K562 (cell line): ENCODE data around the gene RPP38. TPM values are rescaled to one million over a fixed set of nuclear protein-coding genes. Genes with fewer than 3 reads are reported as not detected.

ENCODE experiments used
- ASH1L ChIP-seq: fragments of 450-650 bp; IDR thresholded peaks from 2 replicates; pipeline ENCODE4 v1.6.1; 2018; ENCODE audit warnings: borderline replicate concordance, mild to moderate bottlenecking, low read depth; ENCODE audit not compliant: partially characterized antibody
- ATF1 ChIP-seq, 2 experiments: fragments of 450-650 bp in 1 of 2; IDR thresholded peaks; 2 replicates each; pipeline ENCODE4 v1.6.1; 2016; ENCODE audit warnings: missing compliant biosample characterization in 1 of 2, missing genetic modification characterization in 1 of 2
- ATF7 ChIP-seq: fragments of 450-650 bp; IDR thresholded peaks from 2 replicates; pipeline ENCODE4 v1.7.1; 2014; ENCODE audit warnings: mild to moderate bottlenecking, moderate library complexity
- CBX5 ChIP-seq: IDR thresholded peaks from 2 replicates; pipeline ENCODE4 v1.6.1; 2014; ENCODE audit warnings: low read depth, borderline replicate concordance
- CCNT2 ChIP-seq: IDR thresholded peaks from 2 replicates; pipeline ENCODE4 v1.6.1; 2011; ENCODE audit warnings: borderline replicate concordance, low read depth, mild to moderate bottlenecking, moderate library complexity, mixed read lengths, low read length; ENCODE audit not compliant: insufficient read length; ENCODE audit errors: extremely low read depth
- CHD2 ChIP-seq: IDR thresholded peaks from 2 replicates; pipeline ENCODE4 v1.6.1; 2011; ENCODE audit warnings: low read depth, low read length
- CREM ChIP-seq: IDR thresholded peaks from 2 replicates; pipeline ENCODE4 v1.6.1; 2014; ENCODE audit warnings: antibody characterized with exemption, low read depth
- HDGF ChIP-seq: fragments of 450-650 bp; IDR thresholded peaks from 2 replicates; pipeline ENCODE4 v1.6.1; 2016
- HMGN3 ChIP-seq: IDR thresholded peaks from 2 replicates; pipeline ENCODE4 v1.6.1; 2011; ENCODE audit warnings: borderline replicate concordance, low read depth, mild to moderate bottlenecking, mixed read lengths, low read length; ENCODE audit not compliant: insufficient read length; ENCODE audit errors: extremely low read depth
- KLF10 ChIP-seq: fragments of 250-450 bp; sonication (Bioruptor Pico); IDR thresholded peaks from 2 replicates; pipeline ENCODE4 v1.6.1; 2021; ENCODE audit warnings: matching md5 sums
- L3MBTL2 ChIP-seq: fragments of 450-650 bp; IDR thresholded peaks from 2 replicates; pipeline ENCODE4 v1.6.1; 2016; ENCODE audit warnings: mild to moderate bottlenecking, moderate library complexity
- MAZ ChIP-seq, 2 experiments: fragments of 450-650 bp in 1 of 2; sonication (generic) in 1 of 2; formaldehyde crosslinking; IDR thresholded peaks in 1 of 2; conservative IDR thresholded peaks in 1 of 2; 2 replicates each; pipeline versions ENCODE4 v1.4.0 to v1.5.0; 2020; ENCODE audit warnings: mild to moderate bottlenecking in 1 of 2, missing genetic modification reagents in 1 of 2
- MTA1 ChIP-seq: fragments of 450-650 bp; IDR thresholded peaks from 2 replicates; pipeline ENCODE4 v1.6.1; 2017; ENCODE audit warnings: borderline replicate concordance
- MYBL2 ChIP-seq, 2 experiments: fragments of 450-650 bp in 1 of 2; sonication (generic) in 1 of 2; formaldehyde crosslinking in 1 of 2; IDR thresholded peaks; 2 replicates each; pipeline versions ENCODE4 v1.6.1 to v1.8.1; 2017 to 2022; ENCODE audit warnings: borderline replicate concordance in 1 of 2, inconsistent platforms in 1 of 2, low read depth in 1 of 2, mild to moderate bottlenecking in 1 of 2, missing genetic modification reagents in 1 of 2, moderate library complexity in 1 of 2
- NFE2 ChIP-seq: IDR thresholded peaks from 2 replicates; pipeline ENCODE4 v1.6.1; 2014; ENCODE audit warnings: antibody characterized with exemption, low read depth
- PHF8 ChIP-seq: fragments of 200-600 bp; sonication (generic); IDR thresholded peaks from 2 replicates; pipeline ENCODE4 v1.6.1; 2012; ENCODE audit warnings: mixed run types, mild to moderate bottlenecking, inconsistent platforms, low read length, moderate library complexity, borderline replicate concordance
- RB1 ChIP-seq: fragments of 450-650 bp; IDR thresholded peaks from 2 replicates; pipeline ENCODE4 v1.6.1; 2017; ENCODE audit warnings: low read depth, mild to moderate bottlenecking
- SIN3A ChIP-seq, 2 experiments: fragments of 150-350 bp in 1 of 2; IDR thresholded peaks; 2 replicates each; pipeline ENCODE4 v1.6.1; 2011 to 2016; ENCODE audit warnings: borderline replicate concordance in 2 of 2, low read depth in 2 of 2, low read length in 2 of 2, mild to moderate bottlenecking in 2 of 2, moderate library complexity in 2 of 2; ENCODE audit not compliant: control insufficient read depth in 1 of 2
- TCF3 ChIP-seq: sonication (generic); formaldehyde crosslinking; IDR thresholded peaks from 2 replicates; pipeline ENCODE4 v1.4.0; 2020; ENCODE audit warnings: mild to moderate bottlenecking, missing genetic modification reagents
- TEAD1 ChIP-seq, 2 experiments: fragments of 450-650 bp in 1 of 2; sonication (generic) in 1 of 2; formaldehyde crosslinking; IDR thresholded peaks; 2 replicates each; pipeline versions ENCODE4 v1.4.0 to v1.8.0; 2020 to 2022; ENCODE audit warnings: mild to moderate bottlenecking in 2 of 2, missing genetic modification reagents in 1 of 2
- ZBED1 ChIP-seq: IDR thresholded peaks from 2 replicates; pipeline ENCODE4 v1.6.1; 2014
- ZNF551 ChIP-seq: fragments of 250-450 bp; sonication (Bioruptor Pico); IDR thresholded peaks from 2 replicates; pipeline ENCODE4 v1.5.0; 2021; ENCODE audit warnings: mild to moderate bottlenecking, moderate library complexity
- ZNF696 ChIP-seq: fragments of 250-450 bp; sonication (Bioruptor Pico); conservative IDR thresholded peaks from 2 replicates; pipeline ENCODE4 v1.4.0; 2020; ENCODE audit warnings: mild to moderate bottlenecking, moderate library complexity
- polyA plus RNA-seq, 8 experiments: library from polyadenylated mRNA; depleted of rRNA in 4 of 8; stranded (reverse) in 5 of 8; unstranded in 3 of 8; fragments of >200 nt; fragmentation: Nextera tagmentation in 2 of 8; fragmentation: Illumina TruSeq in 1 of 8; extraction: Ambion mirVana in 2 of 8; extraction: Trizol in 1 of 8; gene quantifications; 2 replicates each; pipeline versions ENCODE4 v1.2.1 to v1.2.3, GENCODE V29; 2011 to 2014; ENCODE audit warnings: inconsistent platforms in 1 of 8, missing spikeins in 1 of 8
- total RNA-seq, 7 experiments: library from RNA; depleted of rRNA in 6 of 7; stranded (reverse); fragments of >200 nt in 6 of 7; fragmentation: Illumina TruSeq in 2 of 7; extraction: Trizol in 2 of 7; gene quantifications; 2 replicates each; pipeline versions ENCODE4 v1.2.1 to v1.2.3, GENCODE V29; 2011 to 2021; ENCODE audit warnings: low replicate concordance in 1 of 7
- TF ChIP-seq, protein P1 (sequence below): fragments of 200-800 bp; sonication (Bioruptor generic); IDR thresholded peaks from 2 replicates; pipeline ENCODE4 v1.6.1; 2017; ENCODE audit warnings: missing genetic modification characterization, missing compliant biosample characterization
- TF ChIP-seq, protein P2 (sequence below), 2 experiments: IDR thresholded peaks; 2 replicates each; pipeline ENCODE4 v1.6.1; 2012; ENCODE audit warnings: improper control_type of control experiment in 2 of 2, low read depth in 2 of 2, low read length in 2 of 2, borderline replicate concordance in 1 of 2

The RPP38 gene
- total and polyA plus RNA-seq, 9 of the 15 experiments (the other 6 are each of a cell fraction or from before 2014, with no cell fraction given) = 26.3 to 58.6 (median 33.8) TPM

DNA sequence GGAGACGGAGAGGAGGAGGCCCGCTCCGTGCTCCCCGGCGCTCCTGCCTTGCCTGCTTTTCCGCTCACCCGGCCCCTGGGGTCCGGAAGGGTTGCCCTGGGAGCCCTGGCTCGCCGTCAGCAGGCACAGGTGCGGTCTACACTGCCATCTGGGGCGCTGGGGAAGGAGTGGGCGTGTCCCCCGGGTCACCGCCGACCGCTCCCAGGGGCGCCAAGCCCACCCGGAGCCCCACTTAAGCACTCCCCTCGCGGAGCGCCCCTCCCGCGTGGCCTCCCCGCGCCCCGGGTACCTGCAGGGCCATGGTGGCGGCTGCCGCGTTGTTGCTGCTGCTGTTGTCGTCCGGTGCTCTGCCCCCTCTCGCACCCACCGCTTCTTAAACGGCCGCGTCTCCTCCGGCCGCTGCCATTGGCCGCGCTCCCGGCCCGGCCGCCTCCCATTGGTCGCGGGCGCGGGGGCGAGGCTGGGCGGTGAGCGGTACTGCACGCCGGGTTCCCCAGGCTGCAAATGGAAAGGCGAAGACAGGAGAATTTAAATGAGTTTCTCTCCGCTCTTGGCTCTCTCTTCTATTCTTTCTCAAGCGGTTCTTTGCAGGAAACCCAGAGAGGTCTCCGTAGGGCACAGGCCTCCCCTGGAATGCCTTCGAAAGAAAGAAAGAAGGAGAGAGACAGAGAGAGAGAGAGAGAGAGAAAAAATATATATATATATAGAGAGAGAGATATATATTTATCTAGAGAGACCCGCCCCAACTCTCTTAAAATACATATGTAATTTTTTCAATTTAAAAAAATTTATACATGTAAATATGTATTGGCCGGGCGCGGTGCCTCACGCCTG, 8.5 kb upstream of the RPP38 start, which contains the start of gene ACBD7 (continued):
- peak in 1 of 2 experiments; percentile 57; a peak in 1 of 4 replicates for TF ChIP-seq SIN3A (IDR thresholded peaks at IDR 0.05; ENCODE audit: borderline replicate concordance in 2 of 2, control insufficient read depth in 1 of 2, low read depth in 2 of 2, low read length in 2 of 2)
- TF ChIP-seq ATF7 = 0 out of 2 replicates have a peak, but pooled peaks have one; percentile 27
- TF ChIP-seq ASH1L = peak; percentile 61
- TF ChIP-seq PHF8 = peak; percentile 46; the same call in 1 of the 2 replicates
- TF ChIP-seq, protein P1, sequence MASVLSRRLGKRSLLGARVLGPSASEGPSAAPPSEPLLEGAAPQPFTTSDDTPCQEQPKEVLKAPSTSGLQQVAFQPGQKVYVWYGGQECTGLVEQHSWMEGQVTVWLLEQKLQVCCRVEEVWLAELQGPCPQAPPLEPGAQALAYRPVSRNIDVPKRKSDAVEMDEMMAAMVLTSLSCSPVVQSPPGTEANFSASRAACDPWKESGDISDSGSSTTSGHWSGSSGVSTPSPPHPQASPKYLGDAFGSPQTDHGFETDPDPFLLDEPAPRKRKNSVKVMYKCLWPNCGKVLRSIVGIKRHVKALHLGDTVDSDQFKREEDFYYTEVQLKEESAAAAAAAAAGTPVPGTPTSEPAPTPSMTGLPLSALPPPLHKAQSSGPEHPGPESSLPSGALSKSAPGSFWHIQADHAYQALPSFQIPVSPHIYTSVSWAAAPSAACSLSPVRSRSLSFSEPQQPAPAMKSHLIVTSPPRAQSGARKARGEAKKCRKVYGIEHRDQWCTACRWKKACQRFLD (CRISPR knock-in tag) = no peak
- TF ChIP-seq, protein P2, sequence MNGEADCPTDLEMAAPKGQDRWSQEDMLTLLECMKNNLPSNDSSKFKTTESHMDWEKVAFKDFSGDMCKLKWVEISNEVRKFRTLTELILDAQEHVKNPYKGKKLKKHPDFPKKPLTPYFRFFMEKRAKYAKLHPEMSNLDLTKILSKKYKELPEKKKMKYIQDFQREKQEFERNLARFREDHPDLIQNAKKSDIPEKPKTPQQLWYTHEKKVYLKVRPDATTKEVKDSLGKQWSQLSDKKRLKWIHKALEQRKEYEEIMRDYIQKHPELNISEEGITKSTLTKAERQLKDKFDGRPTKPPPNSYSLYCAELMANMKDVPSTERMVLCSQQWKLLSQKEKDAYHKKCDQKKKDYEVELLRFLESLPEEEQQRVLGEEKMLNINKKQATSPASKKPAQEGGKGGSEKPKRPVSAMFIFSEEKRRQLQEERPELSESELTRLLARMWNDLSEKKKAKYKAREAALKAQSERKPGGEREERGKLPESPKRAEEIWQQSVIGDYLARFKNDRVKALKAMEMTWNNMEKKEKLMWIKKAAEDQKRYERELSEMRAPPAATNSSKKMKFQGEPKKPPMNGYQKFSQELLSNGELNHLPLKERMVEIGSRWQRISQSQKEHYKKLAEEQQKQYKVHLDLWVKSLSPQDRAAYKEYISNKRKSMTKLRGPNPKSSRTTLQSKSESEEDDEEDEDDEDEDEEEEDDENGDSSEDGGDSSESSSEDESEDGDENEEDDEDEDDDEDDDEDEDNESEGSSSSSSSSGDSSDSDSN (IDR thresholded peaks at IDR 0.05; ENCODE audit: borderline replicate concordance in 1 of 2, low read depth in 2 of 2, low read length in 2 of 2) = no peak
- peak; percentile 53; the same call in 1 of the 2 replicates for TF ChIP-seq CHD2
- no peak for TF ChIP-seq ZNF696 (CRISPR knock-in tag)
- no peak for TF ChIP-seq ATF1 (CRISPR knock-in tag; IDR thresholded peaks at IDR 0.05)
- TF ChIP-seq ATF1 (tag; IDR thresholded peaks at IDR 0.05) = peak; percentile 61
- TF ChIP-seq TCF3 (CRISPR knock-in tag) = no peak
- peak; percentile 45 for TF ChIP-seq CREM
- TF ChIP-seq HDGF = no peak
- TF ChIP-seq CCNT2 = peak; percentile 45
- no peak for TF ChIP-seq ZNF551 (CRISPR knock-in tag)
- peak; percentile 96 for TF ChIP-seq L3MBTL2
- TF ChIP-seq NFE2 = no peak
- TF ChIP-seq MTA1 = no peak
- peak; percentile 55; the same call in 1 of the 2 replicates for TF ChIP-seq RB1
- no peak for TF ChIP-seq ZBED1
- TF ChIP-seq MAZ (CRISPR knock-in tag; conservative IDR thresholded peaks at IDR 0.05 in 1 of 2, IDR thresholded peaks at IDR 0.05 in 1 of 2) = peak; percentile 55 to 71; a peak in 3 of 4 replicates
- TF ChIP-seq TEAD1 (CRISPR knock-in tag; IDR thresholded peaks at IDR 0.05) = no peak
- no peak for TF ChIP-seq CBX5
- TF ChIP-seq HMGN3 = peak; percentile 63
- TF ChIP-seq KLF10 (CRISPR knock-in tag) = no peak
- TF ChIP-seq MYBL2 (IDR thresholded peaks at IDR 0.05; ENCODE audit: low read depth) = peak; percentile 71
- no peak for TF ChIP-seq MYBL2 (CRISPR knock-in tag; IDR thresholded peaks at IDR 0.05; ENCODE audit: borderline replicate concordance)
